HG03175 (cell line): ENCODE data around the gene PFKL.
"Not testable (repeated sequence)": the region's sequence is repeated elsewhere in the genome, so short reads cannot be mapped to it uniquely, and the experiment has no call there.

Source experiments
- ATAC-seq: cut with Tn5 transposase; IDR thresholded peaks from one replicate; pipeline ENCODE4 v1.9.1; 2021; ENCODE audit warnings: mild to moderate bottlenecking, moderate library complexity; ENCODE audit not compliant: unreplicated experiment

PFKL gene

DNA sequence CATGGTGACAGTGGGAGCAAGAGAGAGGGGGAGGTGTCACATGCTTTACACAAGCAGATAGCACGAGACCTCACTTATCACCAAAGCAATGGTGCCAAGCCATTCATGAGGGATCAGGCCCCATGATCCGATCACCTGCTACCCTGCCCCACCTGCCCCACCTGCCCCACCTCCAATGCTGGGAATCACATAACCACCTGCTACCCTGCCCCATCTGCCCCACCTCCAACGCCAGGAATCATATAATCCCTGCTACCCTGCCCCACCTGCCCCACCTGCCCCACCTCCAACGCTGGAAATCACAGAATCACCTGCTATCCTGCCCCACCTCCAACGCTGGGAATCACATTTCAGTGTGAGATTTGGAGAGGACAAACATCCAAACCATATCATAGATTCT, 24.8 kb upstream of the PFKL start:
- ATAC-seq = no peak

DNA sequence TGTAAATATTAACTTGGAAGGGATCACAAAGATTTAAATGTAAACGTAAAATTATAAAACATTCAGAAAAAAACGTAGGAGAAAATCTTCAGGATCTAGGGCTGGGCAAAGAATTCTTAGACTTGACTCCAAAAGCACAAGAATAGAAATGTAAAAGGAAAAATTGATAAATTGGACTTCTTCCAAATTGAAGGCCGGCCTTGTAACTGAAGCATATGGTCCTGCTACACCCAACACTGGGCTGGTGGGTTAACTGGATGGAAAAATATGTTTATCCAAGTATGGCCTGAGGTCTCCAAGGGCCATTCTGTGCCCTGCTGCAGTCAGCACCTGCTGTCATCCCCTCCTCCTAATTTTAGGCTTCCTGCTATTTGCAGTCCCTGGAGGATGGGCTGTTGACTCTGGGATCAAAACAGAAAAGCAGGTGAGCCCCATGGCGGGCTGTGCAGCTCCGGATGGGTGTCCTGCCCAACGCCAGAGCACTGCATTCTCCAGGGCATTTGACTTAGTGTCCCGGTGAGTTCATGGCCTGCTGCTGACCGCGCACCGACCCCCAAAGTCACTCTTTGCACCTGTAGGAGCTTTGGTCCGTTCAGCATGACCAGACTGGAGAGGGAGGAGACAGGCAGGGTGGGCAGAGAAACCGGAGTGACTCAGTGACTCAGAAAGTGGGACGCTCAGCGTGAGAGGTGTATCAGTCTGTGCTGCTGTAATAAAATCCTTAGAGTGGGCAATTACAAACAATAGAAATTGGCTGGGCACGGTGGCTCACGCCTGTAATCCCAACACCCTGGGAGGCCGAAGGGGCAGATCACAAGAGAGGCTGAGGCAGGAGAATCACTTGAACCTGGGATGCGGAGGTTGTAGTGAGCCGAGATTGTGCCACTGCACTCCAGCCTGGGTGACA, 20.2 kb upstream of the PFKL start:
- no peak for ATAC-seq

DNA sequence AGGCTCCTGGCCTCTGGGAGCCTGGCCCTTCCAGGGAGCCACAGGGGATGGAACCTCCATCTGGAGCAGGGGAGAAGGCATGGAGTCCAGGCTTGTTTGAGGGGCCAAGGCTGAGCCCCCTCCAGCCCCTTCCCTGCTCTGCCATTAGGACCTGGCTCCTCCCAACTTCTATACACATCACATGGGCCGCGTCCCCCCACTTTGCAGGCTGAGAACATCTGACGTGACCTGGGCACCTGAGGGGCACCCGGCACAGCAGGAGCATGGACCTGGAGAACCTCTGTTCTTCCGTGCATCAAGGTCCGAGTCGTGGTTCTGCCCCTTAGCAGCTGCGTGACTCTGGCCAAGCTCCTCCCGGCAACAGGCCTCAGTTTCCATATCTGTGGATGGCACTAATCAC, 18.1 kb upstream of the PFKL start:
- no peak for ATAC-seq

GRCh38 chr21:44282370-44282769, 17.5 kb upstream of the PFKL start:
- ATAC-seq = no peak

- ATAC-seq = not testable (repeated sequence)
Measured at GRCh38 chr21:44283211-44283785, 16.6 kb upstream of the PFKL start.

- ATAC-seq = no peak
Measured at GRCh38 chr21:44283948-44284347, 15.9 kb upstream of the PFKL start.

- no peak for ATAC-seq
Measured at GRCh38 chr21:44285138-44285992, 14.5 kb upstream of the PFKL start, which contains the start of gene AIRE. Gene AIRE, plus strand, starts transcription at chr21:44285876. Its CDS starts 131 bp downstream, at chr21:44286007.

- ATAC-seq = no peak
Measured at GRCh38 chr21:44286086-44286715, 13.7 kb upstream of the PFKL start.

- no peak for ATAC-seq
Measured at GRCh38 chr21:44286716-44287632, 12.9 kb upstream of the PFKL start.

DNA sequence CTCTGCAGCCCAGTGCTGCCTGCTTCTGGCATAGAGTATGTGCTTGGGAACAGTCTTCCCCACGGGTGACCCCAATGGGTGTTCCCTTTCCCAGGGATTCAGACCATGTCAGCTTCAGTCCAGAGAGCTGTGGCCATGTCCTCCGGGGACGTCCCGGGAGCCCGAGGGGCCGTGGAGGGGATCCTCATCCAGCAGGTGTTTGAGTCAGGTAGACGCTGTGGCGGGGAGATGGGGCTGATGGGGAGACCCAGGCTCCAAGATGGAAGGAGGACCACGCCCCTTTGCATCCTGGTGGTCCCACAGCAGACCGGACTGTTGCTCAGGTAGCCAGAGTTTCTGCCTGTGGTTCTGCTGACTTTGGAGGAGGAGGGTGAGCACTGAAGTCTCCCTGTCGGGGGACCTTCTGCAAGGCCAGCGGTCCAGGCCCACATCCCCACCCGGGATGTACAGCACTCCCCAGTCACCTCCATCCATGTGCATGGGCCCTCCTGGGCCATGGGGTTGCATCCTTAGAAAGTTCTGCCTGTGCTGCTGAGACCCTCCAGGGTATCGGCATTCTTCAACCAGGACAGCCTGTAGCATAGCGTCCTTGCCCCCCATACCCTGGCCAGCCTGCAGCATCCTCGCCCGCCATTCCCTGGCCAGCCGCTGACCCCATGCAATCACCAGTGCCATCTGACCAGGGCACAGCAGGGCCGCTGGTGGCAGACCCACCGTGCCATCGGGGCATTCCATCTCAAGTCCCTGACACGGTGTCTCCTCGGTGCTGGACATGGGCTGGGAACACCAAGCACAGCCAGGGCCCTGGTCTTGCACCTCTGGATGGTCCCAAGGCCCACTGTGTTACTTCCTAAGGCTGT, 11.4 kb upstream of the PFKL start:
- ATAC-seq = no peak

DNA sequence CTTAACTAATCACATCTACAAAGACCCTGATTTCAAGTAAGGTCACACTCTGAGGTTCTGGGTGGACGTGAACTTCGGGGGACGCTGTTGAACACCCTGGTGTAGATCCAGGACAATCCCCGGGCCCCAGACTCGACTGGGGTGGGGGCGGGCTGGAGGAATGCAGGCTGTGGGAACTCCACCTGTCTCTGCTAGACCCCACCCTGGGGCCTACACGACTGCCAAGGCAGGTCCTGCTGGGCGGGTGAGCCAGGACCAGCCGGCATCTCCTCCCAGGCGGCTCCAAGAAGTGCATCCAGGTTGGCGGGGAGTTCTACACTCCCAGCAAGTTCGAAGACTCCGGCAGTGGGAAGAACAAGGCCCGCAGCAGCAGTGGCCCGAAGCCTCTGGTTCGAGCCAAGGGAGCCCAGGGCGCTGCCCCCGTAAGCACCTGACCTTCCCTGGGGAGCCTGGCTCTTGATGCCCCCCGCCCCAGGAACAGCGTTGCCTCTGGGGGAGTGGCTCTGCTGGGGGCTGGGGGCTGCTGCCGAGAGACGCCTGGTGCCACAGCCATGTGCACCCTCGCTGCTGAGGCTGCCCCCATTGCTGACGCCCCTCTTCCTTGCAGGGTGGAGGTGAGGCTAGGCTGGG, 10.4 kb upstream of the PFKL start:
- no peak for ATAC-seq

GRCh38 chr21:44290327-44291077, 9.4 kb upstream of the PFKL start:
- ATAC-seq = no peak

DNA sequence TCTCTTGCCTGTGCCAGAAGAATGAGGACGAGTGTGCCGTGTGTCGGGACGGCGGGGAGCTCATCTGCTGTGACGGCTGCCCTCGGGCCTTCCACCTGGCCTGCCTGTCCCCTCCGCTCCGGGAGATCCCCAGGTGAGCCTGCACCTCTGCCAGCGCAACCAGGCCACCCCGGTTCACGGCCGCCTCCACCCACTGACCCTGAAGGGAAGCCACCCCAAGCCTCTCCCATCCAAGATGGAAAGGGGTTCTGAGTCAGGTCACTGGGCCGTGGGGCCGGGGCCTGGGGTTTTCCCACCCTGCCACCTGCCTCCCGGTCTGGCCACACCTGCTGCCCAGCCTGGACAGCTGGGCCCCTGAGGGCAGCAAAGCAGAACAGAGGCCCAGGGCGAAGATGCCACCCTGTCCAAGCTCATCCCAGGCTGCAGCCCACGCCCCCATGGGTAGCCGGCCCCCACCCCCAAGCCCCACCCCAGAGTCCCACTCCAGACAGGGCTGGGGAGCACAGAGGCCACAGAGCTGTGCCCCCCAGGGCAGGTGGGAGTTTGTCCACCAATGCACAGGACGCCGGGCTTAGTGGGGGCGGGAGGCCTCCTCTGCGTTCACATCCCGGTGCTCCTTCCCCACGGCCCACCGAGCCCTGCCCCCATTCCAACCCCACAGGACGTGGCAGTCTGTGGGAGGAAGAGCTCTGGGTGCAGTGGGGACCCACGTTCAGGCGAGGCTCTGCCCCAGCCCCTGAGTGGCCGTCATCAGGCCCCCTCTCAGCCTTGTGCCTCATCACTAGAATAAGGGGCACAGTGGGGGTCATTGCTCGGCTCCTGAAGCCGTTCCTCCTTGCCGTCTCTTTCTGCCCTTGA, 8.5 kb upstream of the PFKL start:
- no peak for ATAC-seq

DNA sequence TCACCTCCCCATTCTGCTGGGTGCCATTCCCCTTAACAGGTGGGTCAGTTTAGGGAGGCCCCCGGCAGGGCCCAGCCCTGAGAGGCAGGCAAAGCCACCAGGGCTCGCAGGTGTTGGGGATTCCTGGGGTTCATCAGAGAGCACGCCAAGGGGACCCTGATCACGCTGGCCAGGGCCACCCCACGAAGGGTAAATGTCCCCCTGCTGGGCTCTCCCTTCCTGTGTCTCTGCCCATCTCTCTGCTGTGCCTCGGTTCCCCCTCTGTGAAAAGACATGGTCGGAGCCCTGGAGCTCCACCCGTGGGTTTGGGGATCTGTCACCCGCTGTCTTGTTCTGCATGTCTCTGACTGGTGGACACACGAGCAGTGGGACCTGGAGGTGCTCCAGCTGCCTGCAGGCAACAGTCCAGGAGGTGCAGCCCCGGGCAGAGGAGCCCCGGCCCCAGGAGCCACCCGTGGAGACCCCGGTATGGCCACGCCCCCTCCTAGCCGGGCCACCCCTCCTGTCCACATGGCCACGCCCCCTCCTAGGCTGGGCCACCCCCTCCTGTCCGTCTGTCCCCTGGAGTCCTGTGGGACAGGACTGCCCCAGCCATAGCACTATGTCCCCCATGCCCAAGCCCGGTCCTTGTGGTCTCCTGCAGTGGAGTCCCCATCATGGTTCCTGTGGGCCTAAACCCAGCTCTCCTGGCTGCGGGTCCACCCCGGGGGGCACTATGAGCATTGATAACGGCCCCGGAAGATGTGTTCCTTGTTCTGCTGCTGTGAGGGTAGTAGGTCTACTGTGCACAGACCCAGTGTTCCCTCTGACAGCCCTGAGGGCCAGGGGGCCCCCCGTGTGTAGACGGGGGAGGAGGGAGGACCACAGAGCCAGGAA, 7.7 kb upstream of the PFKL start:
- ATAC-seq = no peak

GRCh38 chr21:44292812-44293195, 7.0 kb upstream of the PFKL start:
- ATAC-seq = no peak
